ENCODE results near the gene PDGFD. TPM values are rescaled to one million over a fixed set of nuclear protein-coding genes. Genes with fewer than 3 reads are reported as not detected.

PDGFD gene
- total and polyA plus RNA-seq, 2 donors (not counting 3 experiments of a cell fraction or from before 2014, with no cell fraction given): 6.3 to 13.1 TPM

GRCh38 chr11:103889679-103890078 lies 274.3 kb downstream of the PDGFD start:
- dilution Hi-C loops (cut with MboI; ENCODE audit: extremely low pct_ligation_motif_present, low sequenced_read_pairs): no loop called here
- Histone ChIP-seq H3K27me3 (ENCODE audit: control insufficient read depth in 2 of 2, insufficient read depth in 2 of 2, low read length in 2 of 2) (no peaks in the 10 kb centered on the region), H3K9me3 (replicated peaks; ENCODE audit: control insufficient read depth, insufficient read depth, low read length) (no peaks in the 10 kb centered on the region), H3K36me3 (ENCODE audit: control insufficient read depth in 2 of 2, extremely low read depth in 1 of 2, insufficient read depth in 2 of 2, low read length in 2 of 2) (no peaks in the 10 kb centered on the region), H3K27ac (ENCODE audit: insufficient read depth, low read depth, low read length) (no peak overlapping the region), H3K9ac (replicated peaks; ENCODE audit: extremely low read depth, insufficient read depth, low read length) (no peak overlapping the region), H3K4me1 (ENCODE audit: control insufficient read depth, extremely low read depth, insufficient read depth, low read length) (no peaks in the 10 kb centered on the region), H3K4me2 (ENCODE audit: insufficient read depth, low read length) (no peak overlapping the region), H3K79me2 (ENCODE audit: control insufficient read depth, insufficient read depth, low read length) (no peaks in the 10 kb centered on the region), H3K9me1 (replicated peaks; ENCODE audit: control insufficient read depth, extremely low read depth, insufficient read depth, low read length) (no peaks in the 10 kb centered on the region), H2AFZ (ENCODE audit: low read depth, low read length) (no peak overlapping the region), H4K20me1 (replicated peaks; ENCODE audit: control insufficient read depth, extremely low read depth, insufficient read depth, low read length) (no peaks in the 10 kb centered on the region), H3K4me3 (replicated peaks in 1 of 3; ENCODE audit: insufficient read depth in 1 of 3, low read depth in 1 of 3, low read length in 3 of 3) (no peak overlapping the region)
- ChIA-PET POLR2A (no interaction called here), CTCF (no interaction called here)
- DNase-seq (ENCODE audit: low read depth, low spot score) (no peak), FAIRE-seq (no peak)
- no peak for TF ChIP-seq EZH2 (IDR thresholded peaks at IDR 0.05; ENCODE audit: borderline replicate concordance, low read depth, low read length, severe bottlenecking)
- TF ChIP-seq, protein P1, sequence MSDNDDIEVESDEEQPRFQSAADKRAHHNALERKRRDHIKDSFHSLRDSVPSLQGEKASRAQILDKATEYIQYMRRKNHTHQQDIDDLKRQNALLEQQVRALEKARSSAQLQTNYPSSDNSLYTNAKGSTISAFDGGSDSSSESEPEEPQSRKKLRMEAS (IDR thresholded peaks at IDR 0.05; ENCODE audit: insufficient read depth, insufficient read length): no peak
- TF ChIP-seq, protein P2, sequence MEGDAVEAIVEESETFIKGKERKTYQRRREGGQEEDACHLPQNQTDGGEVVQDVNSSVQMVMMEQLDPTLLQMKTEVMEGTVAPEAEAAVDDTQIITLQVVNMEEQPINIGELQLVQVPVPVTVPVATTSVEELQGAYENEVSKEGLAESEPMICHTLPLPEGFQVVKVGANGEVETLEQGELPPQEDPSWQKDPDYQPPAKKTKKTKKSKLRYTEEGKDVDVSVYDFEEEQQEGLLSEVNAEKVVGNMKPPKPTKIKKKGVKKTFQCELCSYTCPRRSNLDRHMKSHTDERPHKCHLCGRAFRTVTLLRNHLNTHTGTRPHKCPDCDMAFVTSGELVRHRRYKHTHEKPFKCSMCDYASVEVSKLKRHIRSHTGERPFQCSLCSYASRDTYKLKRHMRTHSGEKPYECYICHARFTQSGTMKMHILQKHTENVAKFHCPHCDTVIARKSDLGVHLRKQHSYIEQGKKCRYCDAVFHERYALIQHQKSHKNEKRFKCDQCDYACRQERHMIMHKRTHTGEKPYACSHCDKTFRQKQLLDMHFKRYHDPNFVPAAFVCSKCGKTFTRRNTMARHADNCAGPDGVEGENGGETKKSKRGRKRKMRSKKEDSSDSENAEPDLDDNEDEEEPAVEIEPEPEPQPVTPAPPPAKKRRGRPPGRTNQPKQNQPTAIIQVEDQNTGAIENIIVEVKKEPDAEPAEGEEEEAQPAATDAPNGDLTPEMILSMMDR (IDR thresholded peaks at IDR 0.05; ENCODE audit: extremely low read depth in 1 of 2, insufficient read depth in 1 of 2, low read depth in 1 of 2, low read length in 2 of 2): no peak
- no peak for TF ChIP-seq MYC (IDR thresholded peaks at IDR 0.05; ENCODE audit: low read depth, low read length)
- no peak for TF ChIP-seq FOS (IDR thresholded peaks at IDR 0.05; ENCODE audit: borderline replicate concordance, insufficient read depth, low read length)
- TF ChIP-seq GATA2 (IDR thresholded peaks at IDR 0.05; ENCODE audit: insufficient read depth, insufficient read length, low read depth, low read length): no peak
- intact Hi-C loops (cut with micrococcal nuclease): no loop called here
- BruUV-seq (replicated peaks): no TSS peak

Data from endothelial cell of umbilical vein (primary cell).